ENCODE data around the gene MCOLN1. TPM values are rescaled to one million over a fixed set of nuclear protein-coding genes. Genes with fewer than 3 reads are reported as not detected.
A peak's percentile ranks its signal among the peaks of the same experiment; 100 is the strongest.

Gene MCOLN1
- total and polyA plus RNA-seq, 2 experiments from 2014 or later, result 7.2 to 16.1 TPM

GRCh38 chr19:7506385-7507328 lies 15.8 kb upstream of the MCOLN1 start (continued):
- TF ChIP-seq, protein P1, sequence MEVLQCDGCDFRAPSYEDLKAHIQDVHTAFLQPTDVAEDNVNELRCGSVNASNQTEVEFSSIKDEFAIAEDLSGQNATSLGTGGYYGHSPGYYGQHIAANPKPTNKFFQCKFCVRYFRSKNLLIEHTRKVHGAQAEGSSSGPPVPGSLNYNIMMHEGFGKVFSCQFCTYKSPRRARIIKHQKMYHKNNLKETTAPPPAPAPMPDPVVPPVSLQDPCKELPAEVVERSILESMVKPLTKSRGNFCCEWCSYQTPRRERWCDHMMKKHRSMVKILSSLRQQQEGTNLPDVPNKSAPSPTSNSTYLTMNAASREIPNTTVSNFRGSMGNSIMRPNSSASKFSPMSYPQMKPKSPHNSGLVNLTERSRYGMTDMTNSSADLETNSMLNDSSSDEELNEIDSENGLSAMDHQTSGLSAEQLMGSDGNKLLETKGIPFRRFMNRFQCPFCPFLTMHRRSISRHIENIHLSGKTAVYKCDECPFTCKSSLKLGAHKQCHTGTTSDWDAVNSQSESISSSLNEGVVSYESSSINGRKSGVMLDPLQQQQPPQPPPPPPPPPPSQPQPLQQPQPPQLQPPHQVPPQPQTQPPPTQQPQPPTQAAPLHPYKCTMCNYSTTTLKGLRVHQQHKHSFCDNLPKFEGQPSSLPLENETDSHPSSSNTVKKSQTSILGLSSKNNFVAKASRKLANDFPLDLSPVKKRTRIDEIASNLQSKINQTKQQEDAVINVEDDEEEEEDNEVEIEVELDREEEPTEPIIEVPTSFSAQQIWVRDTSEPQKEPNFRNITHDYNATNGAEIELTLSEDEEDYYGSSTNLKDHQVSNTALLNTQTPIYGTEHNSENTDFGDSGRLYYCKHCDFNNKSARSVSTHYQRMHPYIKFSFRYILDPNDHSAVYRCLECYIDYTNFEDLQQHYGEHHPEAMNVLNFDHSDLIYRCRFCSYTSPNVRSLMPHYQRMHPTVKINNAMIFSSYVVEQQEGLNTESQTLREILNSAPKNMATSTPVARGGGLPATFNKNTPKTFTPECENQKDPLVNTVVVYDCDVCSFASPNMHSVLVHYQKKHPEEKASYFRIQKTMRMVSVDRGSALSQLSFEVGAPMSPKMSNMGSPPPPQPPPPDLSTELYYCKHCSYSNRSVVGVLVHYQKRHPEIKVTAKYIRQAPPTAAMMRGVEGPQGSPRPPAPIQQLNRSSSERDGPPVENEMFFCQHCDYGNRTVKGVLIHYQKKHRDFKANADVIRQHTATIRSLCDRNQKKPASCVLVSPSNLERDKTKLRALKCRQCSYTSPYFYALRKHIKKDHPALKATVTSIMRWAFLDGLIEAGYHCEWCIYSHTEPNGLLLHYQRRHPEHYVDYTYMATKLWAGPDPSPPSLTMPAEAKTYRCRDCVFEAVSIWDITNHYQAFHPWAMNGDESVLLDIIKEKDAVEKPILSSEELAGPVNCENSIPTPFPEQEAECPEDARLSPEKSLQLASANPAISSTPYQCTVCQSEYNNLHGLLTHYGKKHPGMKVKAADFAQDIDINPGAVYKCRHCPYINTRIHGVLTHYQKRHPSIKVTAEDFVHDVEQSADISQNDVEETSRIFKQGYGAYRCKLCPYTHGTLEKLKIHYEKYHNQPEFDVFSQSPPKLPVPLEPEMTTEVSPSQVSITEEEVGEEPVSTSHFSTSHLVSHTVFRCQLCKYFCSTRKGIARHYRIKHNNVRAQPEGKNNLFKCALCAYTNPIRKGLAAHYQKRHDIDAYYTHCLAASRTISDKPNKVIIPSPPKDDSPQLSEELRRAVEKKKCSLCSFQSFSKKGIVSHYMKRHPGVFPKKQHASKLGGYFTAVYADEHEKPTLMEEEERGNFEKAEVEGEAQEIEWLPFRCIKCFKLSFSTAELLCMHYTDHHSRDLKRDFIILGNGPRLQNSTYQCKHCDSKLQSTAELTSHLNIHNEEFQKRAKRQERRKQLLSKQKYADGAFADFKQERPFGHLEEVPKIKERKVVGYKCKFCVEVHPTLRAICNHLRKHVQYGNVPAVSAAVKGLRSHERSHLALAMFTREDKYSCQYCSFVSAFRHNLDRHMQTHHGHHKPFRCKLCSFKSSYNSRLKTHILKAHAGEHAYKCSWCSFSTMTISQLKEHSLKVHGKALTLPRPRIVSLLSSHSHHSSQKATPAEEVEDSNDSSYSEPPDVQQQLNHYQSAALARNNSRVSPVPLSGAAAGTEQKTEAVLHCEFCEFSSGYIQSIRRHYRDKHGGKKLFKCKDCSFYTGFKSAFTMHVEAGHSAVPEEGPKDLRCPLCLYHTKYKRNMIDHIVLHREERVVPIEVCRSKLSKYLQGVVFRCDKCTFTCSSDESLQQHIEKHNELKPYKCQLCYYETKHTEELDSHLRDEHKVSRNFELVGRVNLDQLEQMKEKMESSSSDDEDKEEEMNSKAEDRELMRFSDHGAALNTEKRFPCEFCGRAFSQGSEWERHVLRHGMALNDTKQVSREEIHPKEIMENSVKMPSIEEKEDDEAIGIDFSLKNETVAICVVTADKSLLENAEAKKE (CRISPR knock-in tag; IDR thresholded peaks at IDR 0.05), result no peak
- no peak for TF ChIP-seq EZH2 (IDR thresholded peaks at IDR 0.05; ENCODE audit: low read depth, unreplicated experiment)
- no peak for TF ChIP-seq STAT1 (IDR thresholded peaks at IDR 0.05; ENCODE audit: unreplicated experiment)
- no peak for TF ChIP-seq EZH2phosphoT487 (IDR thresholded peaks at IDR 0.05; ENCODE audit: unreplicated experiment)

GRCh38 chr19:7507884-7508283 lies 14.5 kb upstream of the MCOLN1 start:
- Histone ChIP-seq H3K27ac (ENCODE audit: low read depth) (no peak overlapping the region), H4K20me1 (replicated peaks; ENCODE audit: insufficient read depth) (no peaks in the 10 kb centered on the region), H3K79me2 (replicated peaks; ENCODE audit: insufficient read depth) (no peaks in the 10 kb centered on the region), H3K27me3 (ENCODE audit: insufficient read depth) (peaks cover 3% of the 10 kb centered on the region; the same call in 1 of the 2 replicates), H2AFZ (no peak overlapping the region), H3K4me1 (ENCODE audit: insufficient read depth) (peaks cover 15% of the 10 kb centered on the region), H3K4me3 (no peak overlapping the region), H3K9me2 (ENCODE audit: insufficient read depth) (peaks cover 3% of the 10 kb centered on the region; the same call in 1 of the 2 replicates), H3F3A (replicated peaks; ENCODE audit: low read depth) (peaks cover 10% of the 10 kb centered on the region; the same call in 1 of the 2 replicates), H3K36me3 (ENCODE audit: insufficient read depth) (no peaks in the 10 kb centered on the region), H3K4me2 (no peak overlapping the region)
- Mint-ChIP-seq H3K27me3 (ENCODE audit: insufficient read depth, low read depth, poor library complexity) (peaks cover 21% of the 10 kb centered on the region), H3K4me3 (no peak overlapping the region), H3K9me3 (no peaks in the 10 kb centered on the region), H3K36me3 (ENCODE audit: low read depth) (no peaks in the 10 kb centered on the region), H3K27ac (peak overlapping the region; percentile 62; the same call in 1 of the 2 replicates), H3K4me1 (peaks cover 16% of the 10 kb centered on the region)
- TF ChIP-seq POLR2AphosphoS5 (IDR thresholded peaks at IDR 0.05; ENCODE audit: low read depth) (peak; percentile 41; the same call in 1 of the 2 replicates), ZNF331 (CRISPR knock-in tag; IDR thresholded peaks at IDR 0.05; ENCODE audit: low read depth) (no peak)
- ATAC-seq (peak; percentile 68), DNase-seq (ENCODE audit: low spot score) (peak; percentile 98)

Data from GM23338 (cell line).